AG08396 (cell line): Measurements from ENCODE around the gene STARD3NL.

ENCODE experiments used
- DNase-seq: peaks from one replicate; pipeline ENCODE4 v3.0.0; 2012; ENCODE audit warnings: low spot score, mixed read lengths

STARD3NL gene

DNA sequence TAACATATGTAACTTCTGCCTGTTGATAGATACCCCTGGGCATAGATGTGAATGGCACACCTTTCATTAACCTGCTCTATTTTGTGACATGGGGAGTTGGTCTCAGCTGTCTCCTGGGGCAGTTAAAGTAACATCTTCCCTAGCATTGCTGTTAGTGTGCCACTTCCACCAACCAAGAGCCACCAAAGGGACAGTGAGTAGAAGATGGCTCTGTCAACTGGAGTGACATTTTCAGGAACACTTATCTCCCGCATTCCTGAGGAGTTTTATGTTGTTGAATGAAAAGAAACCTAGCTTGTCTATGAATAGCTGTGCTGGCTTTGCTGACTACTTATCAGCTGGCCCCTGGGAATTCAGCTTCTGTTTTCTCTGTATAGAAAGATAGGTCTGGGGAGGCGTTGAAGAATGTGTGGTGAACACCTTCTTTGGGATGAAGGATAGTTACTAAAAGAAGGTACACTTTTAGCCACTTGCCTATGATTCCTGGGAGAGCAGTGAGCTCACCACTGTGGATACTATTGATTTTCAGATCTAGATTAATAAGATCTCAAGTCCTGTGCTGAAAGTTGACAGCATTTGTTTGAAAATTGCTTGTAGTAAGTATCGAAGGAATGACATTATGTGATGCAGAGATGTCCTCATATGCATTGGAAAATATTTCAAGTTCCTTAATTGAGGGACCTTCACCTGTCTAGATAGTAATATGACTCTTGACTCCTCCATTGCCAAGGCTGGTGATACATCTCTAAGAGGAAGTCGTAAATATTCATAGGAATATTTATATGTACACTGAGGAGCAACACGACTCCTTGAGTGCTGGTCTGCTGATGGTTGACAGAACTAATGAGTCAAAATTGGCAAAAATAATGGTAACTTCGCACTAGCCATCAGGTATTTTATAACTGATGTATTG, 7.6 kb downstream of the STARD3NL start:
- DNase-seq, result no peak

DNA sequence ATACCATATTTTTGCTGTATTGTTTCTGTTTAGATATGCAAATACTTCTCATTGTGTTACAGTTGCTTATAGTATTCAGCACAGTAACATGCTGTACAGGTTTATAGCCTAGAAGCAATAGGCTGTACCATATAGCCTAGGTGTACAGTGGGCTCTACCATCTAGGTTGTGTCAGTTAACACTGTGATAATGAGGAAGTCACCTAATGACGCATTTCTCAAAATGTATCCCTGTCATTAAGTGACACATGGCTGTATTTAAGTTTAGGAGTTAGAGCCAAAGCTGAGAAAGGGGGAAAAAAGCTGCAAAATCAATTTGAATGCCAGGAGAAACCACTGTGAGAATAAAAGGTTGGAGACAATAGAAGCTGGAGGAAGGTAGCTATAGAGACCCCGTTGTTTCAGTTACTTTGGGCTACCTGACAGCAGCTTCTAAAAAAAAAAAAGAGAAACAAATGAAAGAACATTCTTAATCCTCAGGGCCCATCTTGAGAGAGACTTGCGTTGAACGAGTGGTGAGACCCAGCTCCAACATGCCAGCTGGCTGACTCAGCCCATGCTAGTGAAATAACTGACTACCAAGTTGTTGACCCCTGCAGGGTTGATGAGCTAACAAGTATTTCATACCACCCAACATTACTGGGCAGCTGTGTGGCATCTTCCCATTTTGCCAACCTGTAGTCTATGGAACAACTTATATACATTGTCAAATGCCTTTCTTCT, 8.7 kb downstream of the STARD3NL start:
- DNase-seq, result peak; percentile 34

DNA sequence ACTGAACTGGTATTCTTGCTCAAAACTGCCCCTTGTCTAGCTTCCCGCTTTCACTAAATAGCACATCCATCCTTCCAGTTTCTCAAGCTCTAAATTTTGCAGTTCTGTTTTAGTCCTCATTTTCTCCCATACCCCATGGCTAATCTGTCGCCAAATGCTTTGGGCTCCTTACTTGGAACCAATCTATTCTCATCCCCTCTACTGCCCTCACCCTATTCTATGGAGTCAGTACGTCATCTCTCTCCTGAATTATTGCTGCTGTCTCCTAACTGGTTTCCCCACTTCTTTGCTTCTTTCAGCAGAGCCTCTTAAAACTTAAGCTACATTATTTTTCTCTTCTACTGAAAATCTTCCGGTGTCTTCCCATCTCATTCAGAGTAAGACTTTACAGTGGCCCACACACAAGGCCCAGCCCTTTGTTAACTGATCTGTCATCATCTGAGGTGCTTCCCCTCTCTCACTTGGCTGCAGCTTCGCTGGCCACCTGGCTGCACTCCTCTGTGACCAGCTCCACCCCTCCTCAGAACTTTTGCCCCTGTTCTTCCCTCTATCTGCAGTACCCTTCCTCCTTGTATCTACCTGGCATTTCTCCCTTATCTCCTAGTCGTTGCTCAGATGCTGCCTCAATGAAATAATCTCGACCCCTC, 9.9 kb downstream of the STARD3NL start:
- DNase-seq, result no peak

DNA sequence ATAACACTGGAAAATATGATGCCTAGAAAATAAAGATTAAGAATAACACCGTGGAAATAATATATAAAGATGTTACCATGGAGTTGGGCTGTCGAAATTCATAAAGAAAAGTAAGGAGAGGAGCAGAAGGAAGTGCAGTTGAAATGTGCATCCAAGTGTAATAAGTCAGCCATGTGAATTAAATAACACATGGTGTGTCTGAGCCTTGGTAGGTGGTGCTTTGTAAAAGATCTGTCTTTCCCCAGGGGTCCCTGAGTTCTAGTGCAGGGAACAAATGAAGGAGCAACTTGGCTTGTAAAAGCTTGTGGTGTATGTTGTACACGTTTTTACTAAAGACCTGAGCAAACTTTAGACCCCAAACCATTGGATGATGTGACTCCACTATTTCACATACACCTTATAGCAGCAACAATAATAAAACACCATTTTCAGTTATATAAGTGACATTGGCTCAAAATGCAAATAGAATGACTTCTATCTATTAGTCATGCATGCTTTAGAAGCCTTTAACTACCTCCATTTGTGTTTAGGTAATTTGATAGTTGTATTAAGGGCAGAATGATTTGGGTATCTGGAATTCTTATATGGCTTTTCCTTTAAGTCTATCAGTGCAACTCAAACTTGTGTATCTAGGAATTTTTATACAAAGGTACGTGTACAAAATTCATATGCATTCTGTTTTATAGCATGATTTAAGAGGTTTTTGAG, 11.3 kb downstream of the STARD3NL start:
- no peak for DNase-seq

DNA sequence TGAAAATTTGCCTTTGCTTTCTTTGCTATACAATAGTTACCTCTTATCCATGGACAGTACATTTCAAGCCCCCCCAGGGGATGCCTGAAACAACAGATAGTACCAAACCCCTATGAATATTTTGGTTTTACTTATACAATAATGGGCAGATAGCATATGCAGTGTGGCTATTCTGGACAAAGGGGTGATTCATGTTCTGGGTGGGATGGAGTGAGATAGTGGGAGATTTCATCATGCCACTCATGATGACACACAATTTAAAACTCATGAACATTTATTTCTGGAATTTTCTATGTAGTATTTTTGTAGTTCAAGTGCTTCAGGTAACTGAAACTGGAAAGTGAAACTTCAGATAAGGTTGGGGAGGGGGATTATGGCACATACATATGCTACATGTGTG, 12.0 kb downstream of the STARD3NL start:
- DNase-seq, result no peak

DNA sequence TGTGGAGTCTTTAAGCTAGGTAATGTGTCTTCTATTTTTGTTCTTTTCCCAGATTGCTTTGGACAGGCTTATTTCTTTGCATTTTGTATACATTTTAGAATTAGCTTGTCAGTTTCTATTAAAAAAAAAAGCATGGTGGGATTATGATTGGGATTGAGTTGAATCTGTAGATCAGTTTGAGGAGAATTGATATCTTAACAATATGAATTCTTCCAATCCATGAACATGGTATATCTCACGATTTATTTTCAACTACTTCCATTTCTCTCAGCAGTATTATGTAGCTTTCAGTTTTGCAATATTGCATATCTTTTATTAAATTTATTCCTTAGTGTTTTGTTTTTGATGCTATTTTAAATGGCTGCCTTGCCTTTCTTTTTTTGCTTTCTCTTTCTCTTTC, 13.7 kb downstream of the STARD3NL start:
- DNase-seq, result no peak

DNA sequence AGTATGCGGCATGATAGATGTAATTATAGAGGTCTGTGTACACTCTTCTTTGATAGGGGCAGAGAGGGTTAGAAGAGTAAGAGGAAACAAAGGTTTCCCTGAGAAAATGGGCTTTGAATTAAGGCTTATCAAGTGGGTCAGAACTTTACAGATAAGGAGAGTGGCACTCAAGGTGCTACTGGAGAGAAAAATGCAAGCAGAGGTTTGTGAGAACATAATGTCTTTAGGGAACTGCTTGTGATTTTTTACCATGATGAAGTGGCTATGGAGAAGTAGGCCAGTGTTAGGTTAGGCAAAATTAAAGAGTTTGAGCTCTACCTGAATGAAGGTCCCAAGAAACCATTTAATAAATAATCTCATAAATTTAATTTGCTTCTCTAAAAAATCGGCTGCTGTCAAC, 14.3 kb downstream of the STARD3NL start:
- no peak for DNase-seq

DNA sequence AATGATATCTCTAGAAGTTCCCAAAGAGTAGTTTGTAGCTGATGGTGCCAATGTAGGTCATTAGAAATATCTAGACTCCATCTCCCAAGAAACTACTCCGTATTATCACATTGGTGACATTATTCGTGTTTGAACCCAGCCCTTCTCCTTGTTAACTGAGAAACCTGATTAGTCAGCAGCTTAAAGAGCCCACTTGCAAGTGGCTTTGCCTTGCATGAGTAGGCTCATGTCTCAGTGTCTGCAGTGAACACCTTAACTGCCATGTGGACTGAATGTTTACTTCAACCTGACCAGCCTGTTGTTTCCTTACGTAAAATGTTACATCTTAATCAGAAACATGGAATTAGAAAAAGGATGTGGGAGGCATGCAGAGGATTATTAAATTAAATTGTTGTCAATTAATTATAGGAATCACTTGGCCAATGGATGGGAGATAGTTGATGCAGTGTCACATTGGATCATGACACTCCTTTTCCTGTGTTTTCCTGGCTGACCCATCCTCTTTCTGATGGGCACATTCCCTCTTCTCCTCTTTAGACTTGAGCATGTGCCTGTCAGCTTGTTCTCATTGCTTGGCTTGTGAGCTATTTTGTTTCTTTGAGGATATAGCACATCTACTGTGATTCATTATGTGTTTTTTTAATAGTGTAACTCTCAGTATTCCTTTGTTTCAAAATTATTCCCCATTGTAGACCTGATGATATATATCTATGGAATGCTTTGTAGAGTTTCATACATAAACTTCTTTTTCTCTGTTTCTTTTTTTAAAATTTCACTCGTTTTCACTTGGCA, 18.0 kb downstream of the STARD3NL start:
- DNase-seq, result no peak

DNA sequence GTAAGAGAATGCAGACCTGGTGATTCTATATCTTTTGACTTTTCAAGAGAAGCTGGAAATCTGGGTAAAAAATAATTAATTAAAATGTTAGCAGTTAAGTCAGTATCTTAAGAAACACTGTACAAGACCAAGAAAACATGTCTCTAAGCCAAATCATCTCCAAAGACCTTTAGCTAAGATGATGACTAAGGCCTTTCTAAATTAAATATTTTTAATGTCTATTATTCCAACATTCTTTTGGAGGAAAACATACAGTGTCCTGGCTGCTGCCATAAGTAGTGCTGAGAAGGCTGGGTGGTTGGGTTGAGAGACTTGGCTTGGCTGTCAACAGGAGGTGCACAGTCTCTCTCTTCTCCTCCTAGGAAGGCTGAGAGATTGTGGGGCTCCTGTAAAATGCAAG, 20.3 kb downstream of the STARD3NL start:
- no peak for DNase-seq

DNA sequence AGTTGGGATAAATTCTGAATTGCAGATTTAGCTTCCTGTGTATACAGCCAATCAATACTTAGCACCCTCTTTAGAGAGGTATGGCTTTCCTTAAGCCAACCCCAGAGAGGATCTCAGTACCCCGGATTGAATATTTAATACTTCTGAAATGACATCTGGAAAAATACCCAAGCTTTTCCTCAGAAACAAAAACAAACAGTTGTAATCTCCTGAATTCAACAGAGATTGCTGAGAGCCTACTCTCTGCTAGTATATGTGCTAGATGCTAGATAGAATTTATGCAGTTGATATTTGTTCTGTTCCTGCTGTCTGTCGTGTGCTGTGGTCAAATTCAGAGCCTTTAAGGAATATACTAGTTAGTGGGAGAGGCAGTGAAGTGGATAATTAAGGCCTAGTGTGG, 21.1 kb downstream of the STARD3NL start:
- DNase-seq, result no peak

DNA sequence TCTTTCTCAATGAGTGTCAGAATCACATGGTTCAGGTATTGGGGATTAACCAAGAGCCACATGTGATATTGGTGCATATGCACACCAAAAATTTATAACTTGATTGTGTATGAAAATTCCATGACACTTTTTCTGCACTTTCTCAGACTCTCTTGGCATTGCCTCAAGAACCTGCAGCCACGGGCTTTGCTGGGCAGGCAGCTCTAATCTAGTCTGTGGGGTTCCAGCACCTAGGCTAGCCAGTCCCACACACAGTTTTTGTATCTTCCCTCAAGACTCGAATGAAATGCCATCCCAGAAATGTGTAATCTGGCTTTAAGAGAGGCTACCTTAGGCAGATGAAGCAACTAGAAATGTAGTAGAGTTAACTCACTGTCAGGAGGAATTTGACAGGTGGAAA, 21.7 kb downstream of the STARD3NL start:
- no peak for DNase-seq

DNA sequence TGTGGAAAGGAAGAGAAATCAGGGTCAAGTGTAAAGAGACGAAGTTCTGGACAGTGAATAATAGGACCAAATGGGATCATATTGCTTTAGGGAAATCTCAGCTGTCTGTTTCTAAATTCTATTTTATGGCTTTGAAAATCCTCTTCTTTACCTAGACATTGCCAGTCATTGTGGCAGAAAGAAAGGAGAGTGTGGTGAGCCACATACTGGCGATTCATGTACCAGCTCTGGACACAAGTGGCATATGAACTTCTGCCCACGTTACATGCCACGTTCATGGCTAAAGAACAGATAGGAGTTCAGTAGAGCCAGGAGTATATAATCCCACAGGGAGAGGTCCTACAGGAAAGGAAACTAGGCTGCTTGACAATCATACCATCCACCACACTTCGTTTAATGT, 28.0 kb downstream of the STARD3NL start:
- DNase-seq, result no peak

DNA sequence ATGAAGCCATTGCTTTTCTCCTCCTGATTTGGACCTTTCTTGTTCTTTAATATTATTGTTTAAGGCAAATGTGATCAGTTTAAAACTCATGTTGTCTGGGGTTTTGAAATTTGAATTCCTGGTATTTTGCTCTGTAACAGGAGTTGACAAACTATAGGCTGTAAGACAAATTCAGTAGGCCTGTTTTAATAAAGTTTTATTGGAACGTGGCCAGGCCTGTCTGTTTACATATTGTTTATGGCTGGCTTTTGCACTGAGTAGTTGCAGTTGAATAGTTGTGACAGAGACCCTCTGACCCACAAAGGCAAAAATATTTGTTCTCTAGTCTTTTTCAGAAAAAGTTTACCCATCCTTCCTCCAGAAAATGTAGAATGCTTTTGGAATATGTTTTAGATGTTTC, 29.8 kb downstream of the STARD3NL start:
- no peak for DNase-seq

DNA sequence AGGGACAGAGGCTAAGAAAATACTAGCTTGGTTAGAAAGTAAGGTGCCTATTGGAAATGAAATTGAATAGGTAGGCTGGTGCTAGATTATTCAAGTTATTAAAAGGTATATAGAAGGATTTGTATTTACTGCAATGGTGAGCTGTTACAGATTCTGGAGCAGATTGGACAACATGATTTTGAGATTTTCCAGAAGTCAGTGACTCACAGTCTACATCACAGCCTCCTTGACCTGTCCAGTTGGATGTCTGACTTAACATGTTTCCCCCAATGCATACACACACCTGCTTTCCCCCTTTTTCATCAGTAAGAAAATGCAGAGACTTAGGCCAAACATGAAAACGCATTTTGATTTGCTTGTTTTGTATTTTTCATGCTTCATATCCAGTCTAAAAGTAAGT, 33.4 kb downstream of the STARD3NL start:
- no peak for DNase-seq

DNA sequence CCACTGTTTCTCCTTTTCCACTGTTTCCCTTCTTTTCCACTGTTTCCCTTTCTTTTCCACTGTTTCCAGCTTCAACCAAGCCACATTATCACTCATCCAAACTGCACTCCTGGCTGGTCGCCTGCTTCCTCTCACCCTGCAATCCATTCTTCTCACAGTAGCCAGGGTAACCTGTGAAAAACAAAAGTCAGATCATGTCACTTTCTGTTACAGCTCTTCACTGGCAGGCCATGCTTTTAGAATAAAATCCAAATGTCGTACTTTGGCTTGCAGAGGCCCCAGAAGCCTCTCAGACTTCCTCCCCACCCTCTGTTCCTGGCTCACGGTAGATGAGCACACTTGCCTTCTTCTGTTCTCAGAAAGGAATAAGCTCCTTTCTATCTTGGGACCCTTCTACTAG, 33.9 kb downstream of the STARD3NL start:
- no peak for DNase-seq

DNA sequence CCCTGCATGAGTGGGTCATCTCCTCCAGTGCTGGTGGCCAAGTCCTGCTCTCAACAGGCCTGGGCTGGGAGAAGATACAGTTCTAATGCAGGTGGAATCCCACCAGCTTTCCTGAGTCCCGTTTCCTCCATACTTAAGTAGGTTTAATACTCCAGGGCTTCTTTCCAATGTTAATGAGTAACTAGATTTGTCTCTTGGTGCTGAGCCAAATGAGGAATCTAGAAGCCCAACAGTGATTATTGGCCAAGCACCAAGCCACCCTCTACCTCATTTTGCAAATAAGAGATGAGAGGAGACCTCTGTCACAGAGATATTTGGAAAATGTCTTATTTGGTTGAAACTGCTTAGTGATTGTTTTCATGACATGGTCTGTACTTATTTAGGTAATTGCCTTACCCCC, 37.1 kb downstream of the STARD3NL start:
- DNase-seq, result no peak

DNA sequence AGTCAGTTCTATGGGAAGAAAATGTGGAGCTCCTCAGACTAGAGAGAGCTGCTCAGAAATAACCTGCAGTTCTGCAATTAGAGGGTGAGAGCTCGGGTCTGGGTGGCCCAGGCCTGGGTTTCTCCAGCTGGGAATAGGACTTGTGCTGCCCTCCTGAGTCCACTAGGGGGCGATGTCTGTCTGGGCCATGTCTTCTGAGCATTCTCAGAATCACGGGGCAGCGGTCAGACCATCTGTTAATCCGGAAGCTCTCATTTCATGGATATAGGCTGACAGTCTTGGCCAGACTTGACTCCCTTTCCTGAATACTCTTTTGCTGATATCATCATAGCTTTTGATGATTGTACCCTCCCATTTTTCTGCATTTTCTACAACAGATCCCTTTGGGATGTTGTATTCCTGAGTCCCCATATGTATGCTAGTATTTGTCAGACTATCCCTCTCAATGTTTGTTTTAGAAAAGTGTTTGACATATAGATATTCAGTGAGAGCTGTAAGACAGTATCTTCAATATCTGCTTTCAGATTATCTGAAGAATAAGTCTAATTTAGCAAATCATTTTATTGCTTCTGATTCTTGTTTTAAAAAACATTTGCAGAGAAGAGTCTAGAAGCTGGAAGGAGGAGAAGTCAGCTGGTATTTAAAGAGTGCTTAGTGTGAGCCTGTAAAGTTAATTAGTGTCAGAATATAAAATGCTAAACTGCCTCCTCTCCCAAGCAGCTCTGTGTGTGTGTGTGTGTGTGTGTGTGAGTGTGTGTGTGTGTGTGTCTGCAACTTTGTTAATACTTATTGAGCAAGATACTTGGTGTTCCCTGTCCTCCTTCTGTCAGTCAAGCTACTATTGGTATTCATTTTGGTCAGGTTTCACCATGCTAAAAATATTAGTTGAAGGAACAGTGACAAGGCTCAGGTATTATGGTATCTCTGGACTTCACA, 38.0 kb downstream of the STARD3NL start:
- peak; percentile 85 for DNase-seq

DNA sequence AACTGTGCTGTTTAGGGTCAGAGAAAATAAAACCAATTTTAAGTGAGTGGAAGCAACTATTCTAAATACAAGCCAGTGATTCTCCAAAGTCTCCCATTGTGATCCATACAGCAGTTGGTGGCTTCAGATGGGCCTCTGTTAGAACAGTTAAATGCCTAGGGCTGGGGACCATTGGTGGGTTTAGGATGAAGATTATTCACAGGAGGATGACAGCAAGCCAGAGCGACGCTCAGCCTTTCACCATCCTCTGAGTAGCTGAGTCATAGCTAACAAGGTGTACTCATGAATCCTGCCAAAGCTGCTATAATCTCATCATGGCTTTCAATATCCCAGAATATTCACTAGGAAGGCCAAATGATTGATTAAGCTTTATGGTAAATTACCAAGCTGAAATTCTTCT, 39.6 kb downstream of the STARD3NL start:
- DNase-seq, result no peak

DNA sequence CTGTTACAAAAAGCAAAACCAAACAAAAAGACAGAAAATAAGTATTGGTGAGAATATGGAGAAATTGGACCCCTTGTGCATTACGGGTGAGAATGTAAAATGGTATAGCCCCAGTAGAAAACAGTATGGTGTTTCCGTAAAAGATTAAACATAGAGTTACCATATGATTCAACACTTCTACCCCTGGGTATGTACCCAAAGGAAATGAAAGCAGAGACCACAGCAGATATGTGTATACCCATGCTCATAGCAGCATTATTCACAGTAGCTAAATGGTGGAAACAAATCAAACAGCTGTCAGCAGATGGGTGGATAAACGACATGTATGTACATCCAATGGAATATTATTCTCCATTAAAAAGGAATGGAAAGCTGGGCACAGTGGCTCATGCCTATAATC, 42.4 kb downstream of the STARD3NL start:
- DNase-seq, result no peak

DNA sequence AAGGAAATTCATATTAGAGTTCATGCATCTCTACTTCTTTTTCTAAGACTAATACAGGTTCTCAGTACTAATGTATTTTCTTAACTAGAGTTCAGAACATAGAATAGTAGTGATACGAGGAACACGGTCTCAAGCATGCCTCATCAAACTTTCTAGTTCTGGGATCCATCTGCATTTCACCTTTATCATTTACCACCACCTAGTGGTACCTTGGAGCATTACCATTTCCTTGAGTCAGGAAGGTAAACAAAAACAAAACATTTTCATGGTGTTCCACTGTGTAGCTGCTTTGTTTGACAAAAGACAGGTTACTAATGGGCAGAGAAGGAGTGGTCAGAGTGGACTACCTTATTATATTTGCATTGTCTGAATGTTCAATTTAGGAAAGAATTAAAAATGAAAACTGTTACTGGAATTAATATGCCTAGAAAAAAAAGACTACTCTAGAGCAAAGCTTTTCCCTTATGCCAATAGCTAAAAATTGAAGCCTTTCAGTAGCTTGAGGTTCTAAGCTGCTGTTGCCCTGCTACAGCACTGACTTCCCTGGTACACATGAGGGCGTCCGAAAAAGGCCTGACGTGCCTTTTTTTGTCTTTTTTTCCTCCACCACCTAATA, 44.5 kb downstream of the STARD3NL start:
- DNase-seq, result peak; percentile 21
